BLaER1 (cell line): ENCODE measurements around the gene FMNL2.

Experiments
- H3K27ac ChIP-seq: shearing (Covaris generic); formaldehyde crosslinking; 2 replicates; pipeline ENCODE4 v1.8.1; 2022
- H3K27me3 ChIP-seq: shearing (Covaris generic); formaldehyde crosslinking; 2 replicates; pipeline ENCODE4 v1.8.1; 2022
- H3K36me3 ChIP-seq: shearing (Covaris generic); formaldehyde crosslinking; 2 replicates; pipeline ENCODE4 v1.8.1; 2022
- H3K4me1 ChIP-seq: shearing (Covaris generic); formaldehyde crosslinking; 2 replicates; pipeline ENCODE4 v1.8.1; 2022
- H3K4me2 ChIP-seq: shearing (Covaris generic); formaldehyde crosslinking; 2 replicates; pipeline ENCODE4 v1.8.1; 2022
- H3K4me3 ChIP-seq: shearing (Covaris generic); formaldehyde crosslinking; 2 replicates; pipeline ENCODE4 v1.8.1; 2022
- H3K9ac ChIP-seq: shearing (Covaris generic); formaldehyde crosslinking; 2 replicates; pipeline ENCODE4 v1.8.1; 2022
- H3K9me3 ChIP-seq: shearing (Covaris generic); formaldehyde crosslinking; 2 replicates; pipeline ENCODE4 v1.8.1; 2022
- H4K20me1 ChIP-seq: shearing (Covaris generic); formaldehyde crosslinking; 2 replicates; pipeline ENCODE4 v1.8.1; 2022
- Cebpa-rat ChIP-seq: shearing (Covaris generic); IDR thresholded peaks from 2 replicates; pipeline ENCODE4 v1.8.1; 2022

FMNL2 gene

GRCh38 chr2:152565884-152566727, 231.1 kb downstream of the FMNL2 start:
- Histone ChIP-seq H3K4me2 (peak overlapping the region; percentile 78), H3K27me3 (no peaks in the 10 kb centered on the region), H3K4me1 (peaks cover 90% of the 10 kb centered on the region), H3K27ac (peak overlapping the region; percentile 81), H3K9ac (peak overlapping the region; percentile 62), H3K9me3 (no peaks in the 10 kb centered on the region), H3K36me3 (peaks cover 45% of the 10 kb centered on the region), H4K20me1 (peaks cover 22% of the 10 kb centered on the region), H3K4me3 (peak overlapping the region; percentile 41; the same call in 1 of the 2 replicates)
- no peak for TF ChIP-seq Cebpa-rat

GRCh38 chr2:152566728-152567069, 231.7 kb downstream of the FMNL2 start:
- Histone ChIP-seq H3K9me3 (no peaks in the 10 kb centered on the region), H3K36me3 (peaks cover 45% of the 10 kb centered on the region), H3K4me2 (peak overlapping the region; percentile 78), H4K20me1 (peaks cover 28% of the 10 kb centered on the region), H3K27ac (peak overlapping the region; percentile 81), H3K4me1 (peaks cover 96% of the 10 kb centered on the region), H3K4me3 (peak overlapping the region; percentile 41; the same call in 1 of the 2 replicates), H3K27me3 (no peaks in the 10 kb centered on the region), H3K9ac (peak overlapping the region; percentile 46)
- TF ChIP-seq Cebpa-rat: no peak

DNA sequence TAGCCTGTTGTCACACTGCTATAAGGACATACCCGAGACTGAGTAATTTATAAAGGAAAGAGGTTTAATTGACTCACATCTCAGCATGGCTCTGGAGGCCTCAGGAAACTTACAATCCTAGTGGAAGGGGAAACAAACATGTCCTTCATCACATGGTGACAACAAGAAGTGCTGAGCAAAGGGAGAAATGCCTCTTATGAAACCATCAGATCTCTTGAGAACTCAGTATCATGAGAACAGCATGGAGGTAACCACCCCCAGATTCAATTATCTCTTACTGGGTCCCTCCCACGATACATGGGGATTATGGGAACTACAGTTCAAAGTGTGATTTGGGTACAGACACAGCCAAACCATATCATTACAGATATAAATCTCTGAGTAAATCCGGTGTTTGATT, 233.6 kb downstream of the FMNL2 start:
- Histone ChIP-seq H3K9ac (no peak overlapping the region), H3K4me3 (no peak overlapping the region)

GRCh38 chr2:152569186-152569585, 234.2 kb downstream of the FMNL2 start:
- Histone ChIP-seq H3K4me1 (peaks cover 98% of the 10 kb centered on the region), H3K36me3 (peaks cover 35% of the 10 kb centered on the region), H3K4me3 (no peak overlapping the region), H3K4me2 (peak overlapping the region; percentile 78; the same call in 1 of the 2 replicates), H3K27me3 (no peaks in the 10 kb centered on the region), H4K20me1 (peaks cover 46% of the 10 kb centered on the region), H3K9me3 (no peaks in the 10 kb centered on the region), H3K27ac (0 out of 2 replicates have a peak overlapping the region, but pooled peaks have one; percentile 12), H3K9ac (no peak overlapping the region)
- no peak for TF ChIP-seq Cebpa-rat

More for the DNA sequence above, 233.6 kb downstream of the FMNL2 start:
- peaks cover 32% of the 10 kb centered on the region for H3K36me3 ChIP-seq
- peak overlapping the region; percentile 78 for H3K4me2 ChIP-seq
- H3K9me3 ChIP-seq: no peaks in the 10 kb centered on the region
- peaks cover 100% of the 10 kb centered on the region for H3K4me1 ChIP-seq
- no peaks in the 10 kb centered on the region for H3K27me3 ChIP-seq
- H3K27ac ChIP-seq: peak overlapping the region; percentile 81; the same call in 1 of the 2 replicates
- TF ChIP-seq Cebpa-rat: no peak
- peaks cover 46% of the 10 kb centered on the region for H4K20me1 ChIP-seq

GRCh38 chr2:152571048-152571766, 236.2 kb downstream of the FMNL2 start:
- H3K36me3 ChIP-seq: peaks cover 55% of the 10 kb centered on the region
- H3K27me3 ChIP-seq: no peaks in the 10 kb centered on the region
- no peaks in the 10 kb centered on the region for H3K9me3 ChIP-seq
- H3K9ac ChIP-seq: no peak overlapping the region
- peaks cover 46% of the 10 kb centered on the region for H4K20me1 ChIP-seq
- peak overlapping the region; percentile 50; the same call in 1 of the 2 replicates for H3K27ac ChIP-seq
- H3K4me2 ChIP-seq: peak overlapping the region; percentile 59
- TF ChIP-seq Cebpa-rat: no peak
- peaks cover 78% of the 10 kb centered on the region for H3K4me1 ChIP-seq
- no peak overlapping the region for H3K4me3 ChIP-seq

- Histone ChIP-seq H3K27me3 (no peaks in the 10 kb centered on the region), H3K4me1 (peaks cover 70% of the 10 kb centered on the region), H3K9me3 (no peaks in the 10 kb centered on the region), H3K4me2 (peak overlapping the region; percentile 47), H3K36me3 (peaks cover 63% of the 10 kb centered on the region), H3K27ac (peak overlapping the region; percentile 39; the same call in 1 of the 2 replicates), H3K4me3 (no peak overlapping the region), H4K20me1 (peaks cover 44% of the 10 kb centered on the region), H3K9ac (no peak overlapping the region)
- no peak for TF ChIP-seq Cebpa-rat
Observed at GRCh38 chr2:152572031-152572430, 237.1 kb downstream of the FMNL2 start.

DNA sequence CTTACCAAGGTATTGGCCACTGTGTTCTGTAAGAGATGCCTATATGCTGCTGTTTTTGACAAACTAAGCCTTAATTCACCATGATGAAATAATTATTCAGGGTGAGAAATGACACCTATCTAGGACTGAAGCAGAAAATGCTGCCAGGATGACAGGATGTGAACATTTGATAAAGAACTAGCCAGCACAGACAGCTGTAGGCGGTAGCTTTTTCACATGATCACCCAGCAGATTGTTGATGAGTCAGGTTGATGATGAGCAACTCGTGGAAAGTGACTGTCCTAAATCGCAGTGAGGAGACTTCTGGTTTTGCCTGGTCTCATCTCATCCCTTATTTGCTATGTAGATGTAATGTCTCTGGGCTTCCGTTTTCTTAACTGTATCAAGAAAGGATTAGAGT, 238.2 kb downstream of the FMNL2 start:
- H3K27ac ChIP-seq: no peak overlapping the region
- no peak overlapping the region for H3K4me3 ChIP-seq
- peaks cover 58% of the 10 kb centered on the region for H3K4me1 ChIP-seq
- no peak for TF ChIP-seq Cebpa-rat
- peaks cover 72% of the 10 kb centered on the region for H3K36me3 ChIP-seq
- H3K9ac ChIP-seq: no peak overlapping the region
- H4K20me1 ChIP-seq: peaks cover 51% of the 10 kb centered on the region
- no peaks in the 10 kb centered on the region for H3K9me3 ChIP-seq
- peak overlapping the region; percentile 47 for H3K4me2 ChIP-seq
- H3K27me3 ChIP-seq: no peaks in the 10 kb centered on the region

DNA sequence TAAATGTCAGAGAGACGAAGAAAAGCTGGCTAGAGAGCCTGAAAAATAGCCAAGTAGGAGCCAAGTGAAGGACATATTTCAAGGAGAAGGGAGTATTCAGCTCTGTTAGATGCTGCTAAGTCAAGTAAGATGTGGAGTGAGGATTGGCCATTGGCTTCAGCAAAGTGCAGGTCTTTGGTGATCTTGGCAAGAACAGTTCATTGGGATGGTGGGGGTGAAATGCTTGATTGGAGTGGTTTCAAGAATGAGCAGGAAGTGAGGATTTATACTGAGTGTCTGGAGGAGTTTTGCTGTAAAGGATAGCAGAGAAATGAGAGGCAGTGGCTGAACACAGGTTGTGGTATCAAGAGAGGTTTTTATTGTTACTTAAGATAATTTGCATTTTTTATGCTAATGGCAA, 242.6 kb downstream of the FMNL2 start:
- TF ChIP-seq Cebpa-rat: no peak
- Histone ChIP-seq H3K27me3 (no peaks in the 10 kb centered on the region), H3K4me1 (peaks cover 14% of the 10 kb centered on the region), H3K4me3 (no peak overlapping the region), H3K9me3 (no peaks in the 10 kb centered on the region), H3K9ac (no peak overlapping the region), H3K4me2 (no peak overlapping the region), H4K20me1 (peaks cover 28% of the 10 kb centered on the region), H3K36me3 (peaks cover 78% of the 10 kb centered on the region), H3K27ac (no peak overlapping the region)

DNA sequence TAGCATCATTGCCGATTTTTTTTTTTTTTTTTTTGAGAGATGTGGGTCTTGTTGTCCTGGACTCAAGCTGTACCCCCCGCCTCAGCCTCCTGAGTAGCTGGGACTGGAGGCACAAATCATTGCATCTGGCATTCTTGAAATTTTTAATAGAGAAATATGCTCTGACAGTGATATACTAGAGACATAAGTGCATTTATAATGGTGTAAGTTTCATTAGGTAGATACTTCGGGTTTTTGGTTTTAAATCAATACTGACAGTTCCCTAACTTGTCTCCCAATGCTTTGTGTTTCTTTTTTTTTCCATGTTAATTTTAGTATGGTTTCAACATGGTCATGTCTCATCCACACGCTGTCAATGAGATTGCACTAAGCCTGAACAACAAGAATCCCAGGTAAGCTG, 243.6 kb downstream of the FMNL2 start:
- Histone ChIP-seq H3K36me3 (peaks cover 88% of the 10 kb centered on the region), H4K20me1 (peaks cover 19% of the 10 kb centered on the region; the same call in 1 of the 2 replicates), H3K9ac (no peak overlapping the region), H3K9me3 (no peaks in the 10 kb centered on the region), H3K4me2 (no peak overlapping the region), H3K27ac (no peak overlapping the region), H3K27me3 (no peaks in the 10 kb centered on the region), H3K4me3 (no peak overlapping the region), H3K4me1 (peaks cover 15% of the 10 kb centered on the region)
- TF ChIP-seq Cebpa-rat: no peak

DNA sequence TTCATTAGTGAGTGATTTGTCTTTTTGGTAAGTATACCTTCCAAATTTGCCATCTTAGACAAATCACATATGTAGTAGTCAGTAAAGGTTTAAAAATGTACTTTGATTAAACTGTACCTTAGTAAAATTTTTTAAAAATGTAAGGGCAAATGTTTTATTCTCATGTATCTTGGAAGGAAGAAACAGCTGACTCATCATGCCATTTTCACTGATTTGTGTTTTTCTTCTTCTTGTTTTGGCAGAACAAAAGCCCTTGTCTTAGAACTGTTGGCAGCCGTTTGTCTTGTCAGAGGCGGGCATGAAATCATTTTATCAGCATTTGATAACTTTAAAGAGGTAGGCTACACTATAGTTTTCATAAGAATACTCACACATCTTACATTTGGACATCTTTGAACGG, 245.7 kb downstream of the FMNL2 start:
- Histone ChIP-seq H3K36me3 (peaks cover 85% of the 10 kb centered on the region), H3K27ac (no peak overlapping the region), H3K4me1 (peaks cover 16% of the 10 kb centered on the region), H3K27me3 (no peaks in the 10 kb centered on the region), H4K20me1 (peaks cover 19% of the 10 kb centered on the region; the same call in 1 of the 2 replicates), H3K9ac (no peak overlapping the region), H3K4me2 (no peak overlapping the region), H3K4me3 (no peak overlapping the region), H3K9me3 (no peaks in the 10 kb centered on the region)
- no peak for TF ChIP-seq Cebpa-rat
